ENCODE data around the gene HPCAL1.

DNA sequence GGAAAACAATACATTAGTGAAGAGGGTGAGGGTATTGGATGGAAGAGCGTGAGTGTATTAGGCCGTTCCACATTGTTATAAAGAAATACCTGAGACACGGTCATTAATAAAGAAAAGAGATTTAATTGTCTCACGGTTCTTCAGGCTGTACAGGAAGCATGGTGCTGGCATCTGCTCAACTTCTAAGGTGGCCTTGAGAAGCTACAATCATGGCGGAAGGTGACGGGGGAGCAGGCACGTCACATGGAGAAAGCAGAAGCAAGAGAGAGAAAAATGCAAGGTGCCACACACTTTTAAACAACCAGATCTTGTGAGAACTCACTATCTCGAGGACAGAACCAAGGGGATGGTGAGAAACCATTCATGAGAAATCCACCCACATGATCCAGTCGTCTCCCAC is 18.2 kb downstream of the HPCAL1 start:
- TF ChIP-seq, protein P1, sequence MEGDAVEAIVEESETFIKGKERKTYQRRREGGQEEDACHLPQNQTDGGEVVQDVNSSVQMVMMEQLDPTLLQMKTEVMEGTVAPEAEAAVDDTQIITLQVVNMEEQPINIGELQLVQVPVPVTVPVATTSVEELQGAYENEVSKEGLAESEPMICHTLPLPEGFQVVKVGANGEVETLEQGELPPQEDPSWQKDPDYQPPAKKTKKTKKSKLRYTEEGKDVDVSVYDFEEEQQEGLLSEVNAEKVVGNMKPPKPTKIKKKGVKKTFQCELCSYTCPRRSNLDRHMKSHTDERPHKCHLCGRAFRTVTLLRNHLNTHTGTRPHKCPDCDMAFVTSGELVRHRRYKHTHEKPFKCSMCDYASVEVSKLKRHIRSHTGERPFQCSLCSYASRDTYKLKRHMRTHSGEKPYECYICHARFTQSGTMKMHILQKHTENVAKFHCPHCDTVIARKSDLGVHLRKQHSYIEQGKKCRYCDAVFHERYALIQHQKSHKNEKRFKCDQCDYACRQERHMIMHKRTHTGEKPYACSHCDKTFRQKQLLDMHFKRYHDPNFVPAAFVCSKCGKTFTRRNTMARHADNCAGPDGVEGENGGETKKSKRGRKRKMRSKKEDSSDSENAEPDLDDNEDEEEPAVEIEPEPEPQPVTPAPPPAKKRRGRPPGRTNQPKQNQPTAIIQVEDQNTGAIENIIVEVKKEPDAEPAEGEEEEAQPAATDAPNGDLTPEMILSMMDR (IDR thresholded peaks at IDR 0.05), result no peak
- TF ChIP-seq POLR2A (IDR thresholded peaks at IDR 0.05) (no peak), POLR2AphosphoS5 (IDR thresholded peaks at IDR 0.05) (no peak)
